Measurements from ENCODE around the gene ABHD1.
"Not testable (repeated sequence)": the region's sequence is repeated elsewhere in the genome, so short reads cannot be mapped to it uniquely, and the experiment has no call there.

ABHD1 gene

GRCh38 chr2:27111392-27112078 lies 12.1 kb upstream of the ABHD1 start:
- not testable (repeated sequence) for DNase-seq

- DNase-seq: no peak
Measured at GRCh38 chr2:27115519-27115918, 8.1 kb upstream of the ABHD1 start.

DNA sequence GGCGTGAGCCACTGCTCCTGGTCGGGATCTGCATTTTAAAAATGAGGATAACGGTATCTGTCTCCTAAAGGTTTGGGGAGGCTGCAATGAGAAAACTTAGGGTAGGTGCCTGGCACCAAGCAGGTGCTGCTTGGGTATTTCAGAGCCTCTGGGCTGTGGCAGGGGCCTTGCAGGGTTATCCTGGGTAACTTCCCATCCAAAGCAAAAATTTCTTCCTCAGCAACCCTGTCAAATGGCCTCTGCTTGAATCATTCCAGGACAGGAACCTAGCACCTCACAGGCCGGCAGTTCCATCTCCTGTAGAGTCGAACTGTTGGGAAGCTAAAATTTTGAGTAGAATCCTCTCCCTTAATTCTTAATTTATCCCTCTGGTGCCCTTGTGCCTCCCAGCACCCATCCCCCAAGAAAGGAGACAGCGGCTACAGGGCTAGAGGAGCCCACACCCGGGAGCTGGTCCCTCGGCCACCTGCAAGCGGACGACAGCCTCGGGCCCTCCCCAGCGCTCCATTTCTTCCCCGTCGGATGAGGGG lies 5.6 kb upstream of the ABHD1 start:
- DNase-seq: no peak

DNA sequence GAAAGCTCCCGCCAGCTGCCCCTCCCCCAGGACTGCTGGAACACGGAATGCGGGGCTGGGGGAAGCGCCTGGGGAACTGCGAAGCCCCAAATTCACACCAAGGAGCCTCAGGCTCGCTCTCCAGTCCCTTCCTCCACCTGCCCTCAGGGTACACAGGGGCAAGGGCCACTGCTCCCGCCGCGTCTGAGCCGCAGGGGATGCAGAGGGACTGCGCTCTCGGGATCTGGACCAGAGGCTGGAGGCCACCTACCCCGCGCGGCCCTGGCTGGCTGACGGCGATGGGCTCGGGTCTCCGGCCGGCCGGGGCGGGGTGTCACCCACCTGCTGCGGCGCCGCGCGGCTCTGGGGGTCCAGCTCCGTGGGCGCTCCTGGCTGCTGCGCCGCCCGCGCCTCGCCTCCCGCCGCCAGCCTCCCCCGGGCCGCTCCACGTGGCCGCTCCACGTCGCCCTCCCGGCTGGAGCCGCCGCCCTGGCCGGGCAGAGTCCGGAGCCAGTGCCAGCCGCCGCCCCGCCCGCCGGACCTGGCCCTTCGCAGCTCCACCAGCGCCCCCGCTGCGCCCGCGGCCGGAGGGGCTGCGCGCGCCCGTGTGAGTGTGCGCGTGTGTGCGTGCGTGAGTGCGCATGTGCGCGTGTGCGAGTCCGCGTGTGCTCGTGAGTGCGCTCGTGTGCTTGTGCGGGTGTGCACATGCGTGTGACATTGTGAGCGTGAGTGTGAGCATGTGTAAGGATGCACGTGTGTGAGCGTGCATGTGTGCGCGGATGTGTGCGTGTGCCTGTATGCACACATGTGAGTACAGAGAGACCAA lies 4.9 kb upstream of the ABHD1 start, which contains the start of gene CGREF1:
Gene CGREF1 (minus strand): TSS at position 604 of the 805 bp plus-strand sequence. CDS start 14,762 bp downstream, outside the sequence.
- DNase-seq: peak; percentile 66

- not testable (repeated sequence) for DNase-seq
Measured at GRCh38 chr2:27119330-27119670, 4.3 kb upstream of the ABHD1 start.

GRCh38 chr2:27121906-27122305 lies 1.7 kb upstream of the ABHD1 start:
- peak; percentile 4 for DNase-seq

DNA sequence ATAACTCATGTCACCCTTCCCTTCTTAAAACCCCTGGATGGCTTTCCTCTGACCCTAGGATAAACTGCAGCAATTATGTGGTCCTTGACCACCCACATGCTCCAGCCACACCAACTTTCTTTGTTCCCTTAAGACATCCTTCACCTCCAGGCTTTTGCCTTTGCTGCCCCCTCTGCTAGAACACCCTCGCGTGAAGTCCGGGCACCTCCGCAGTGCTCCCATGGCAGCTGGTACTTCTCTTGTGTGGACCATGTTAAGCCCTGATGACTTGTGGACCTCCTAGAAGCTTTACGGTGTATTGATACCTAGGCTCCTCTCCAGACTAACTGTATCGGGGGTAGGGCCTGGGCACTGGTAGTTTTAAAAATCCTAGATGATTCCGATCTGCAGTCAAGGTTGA lies 824 bp upstream of the ABHD1 start:
- DNase-seq: no peak

- DNase-seq: no peak
Measured at GRCh38 chr2:27125104-27125503, 1.5 kb downstream of the ABHD1 start.

GRCh38 chr2:27126252-27126710 lies 2.7 kb downstream of the ABHD1 start:
- DNase-seq: no peak

DNA sequence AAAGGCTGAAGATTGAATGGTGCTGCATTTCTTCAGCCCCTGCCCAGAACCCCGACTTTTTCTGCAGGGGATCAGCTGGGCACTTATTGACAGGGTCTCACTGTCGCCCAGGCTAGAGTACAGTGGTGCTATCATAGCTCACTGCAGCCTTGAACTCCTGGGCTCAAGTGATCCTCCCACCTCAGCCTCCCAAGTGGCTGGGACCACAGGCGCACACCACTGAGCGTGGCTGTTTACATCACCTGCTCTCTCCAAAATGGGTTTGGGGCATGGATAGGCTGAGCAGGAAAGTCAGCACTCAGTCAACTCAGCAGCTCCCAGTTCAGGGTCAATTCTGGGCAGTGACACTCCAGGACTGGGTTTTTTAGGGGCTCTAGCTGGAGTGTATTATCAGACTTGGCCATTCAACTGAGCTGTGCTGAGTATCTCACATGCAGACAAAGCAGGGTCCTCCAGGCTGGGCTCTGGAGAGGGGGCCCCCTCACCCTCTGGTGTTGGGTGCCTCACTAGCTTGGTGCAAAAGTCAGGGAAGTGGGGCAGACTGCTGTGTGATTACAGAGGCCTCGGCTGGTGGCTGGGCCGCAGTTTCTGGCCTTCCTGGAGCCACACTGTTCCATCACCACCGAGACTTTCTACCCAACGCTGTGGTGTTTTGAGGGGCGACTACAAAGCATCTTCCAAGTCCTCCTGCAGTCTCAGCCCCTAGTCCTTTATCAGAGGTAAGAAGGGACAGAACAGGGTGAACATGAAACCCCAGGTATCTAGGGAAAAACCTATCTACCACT lies 4.5 kb downstream of the ABHD1 start:
- no peak for DNase-seq

DNA sequence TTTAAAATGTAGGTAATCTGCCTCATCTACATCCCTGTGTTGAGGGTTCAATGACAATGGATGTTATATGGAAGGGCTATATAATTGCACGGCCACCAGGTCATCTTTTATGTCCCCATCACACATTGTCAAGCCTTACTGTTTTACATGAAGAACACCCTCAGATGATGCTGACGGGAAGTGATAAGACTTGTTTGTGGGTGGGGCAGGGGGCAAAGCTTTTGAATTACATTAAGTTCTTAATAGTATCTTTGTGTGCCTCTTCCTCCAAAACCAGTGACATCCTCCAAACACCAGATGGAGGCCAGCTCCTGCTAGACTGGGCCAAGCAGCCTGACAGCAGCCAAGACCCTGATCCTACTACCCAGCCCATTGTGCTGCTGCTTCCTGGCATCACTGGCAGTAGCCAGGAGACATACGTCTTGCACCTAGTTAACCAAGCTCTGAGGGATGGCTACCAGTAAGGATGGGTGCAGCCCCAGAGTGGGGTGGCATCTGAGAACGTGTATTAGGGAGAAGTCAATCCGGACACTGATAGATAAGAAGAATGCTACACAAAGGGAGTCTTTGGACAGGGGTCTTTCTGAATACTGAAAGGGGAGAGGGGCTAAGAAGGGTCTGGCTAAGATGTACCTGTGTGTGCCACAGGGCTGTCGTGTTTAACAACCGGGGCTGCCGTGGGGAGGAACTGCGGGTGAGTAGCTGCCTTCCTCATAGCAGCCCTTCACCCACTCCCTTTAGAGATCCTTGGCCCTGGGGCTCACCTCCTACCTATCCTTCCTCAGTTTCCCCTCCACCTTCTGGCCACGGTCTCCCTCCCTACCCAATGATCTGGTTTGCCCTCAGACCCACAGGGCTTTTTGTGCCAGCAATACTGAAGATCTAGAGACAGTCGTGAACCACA lies 5.3 kb downstream of the ABHD1 start:
- no peak for DNase-seq

DNA sequence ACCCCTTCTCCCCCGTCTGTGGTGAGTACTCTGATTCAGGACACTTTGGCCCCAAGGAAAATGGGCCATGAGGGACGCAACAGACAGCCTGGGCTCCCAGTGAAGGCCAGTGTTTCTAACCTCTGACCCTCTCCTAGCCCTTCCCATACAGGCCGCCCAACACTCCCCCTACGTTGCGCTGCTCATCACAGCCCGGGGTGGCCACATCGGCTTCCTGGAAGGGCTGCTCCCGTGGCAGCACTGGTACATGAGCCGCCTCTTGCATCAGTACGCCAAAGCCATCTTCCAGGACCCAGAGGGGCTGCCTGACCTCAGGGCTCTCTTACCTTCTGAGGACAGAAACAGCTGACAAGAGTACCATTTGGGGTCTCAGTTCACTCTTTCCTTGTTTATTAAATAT lies 6.8 kb downstream of the ABHD1 start:
- DNase-seq: no peak

DNA sequence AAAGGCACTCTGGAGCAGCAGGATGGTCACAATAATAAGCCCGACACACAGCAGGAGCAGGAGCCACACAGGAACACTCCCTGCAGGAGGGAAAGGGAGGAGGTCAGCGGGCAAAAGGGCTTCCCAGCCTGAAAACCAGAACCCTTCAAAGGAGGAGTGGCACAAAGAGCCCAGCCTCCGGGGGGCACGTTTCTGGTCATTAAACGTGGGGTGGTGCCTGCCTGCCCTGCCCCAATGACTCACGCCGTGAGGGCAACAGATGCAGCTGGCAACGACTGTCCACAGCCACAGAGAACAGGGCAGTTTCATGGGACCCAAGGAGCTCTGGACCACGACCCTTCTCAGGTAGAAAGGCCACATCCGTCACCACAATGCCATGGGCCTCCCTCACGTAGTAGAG lies 7.8 kb downstream of the ABHD1 start:
- no peak for DNase-seq

DNA sequence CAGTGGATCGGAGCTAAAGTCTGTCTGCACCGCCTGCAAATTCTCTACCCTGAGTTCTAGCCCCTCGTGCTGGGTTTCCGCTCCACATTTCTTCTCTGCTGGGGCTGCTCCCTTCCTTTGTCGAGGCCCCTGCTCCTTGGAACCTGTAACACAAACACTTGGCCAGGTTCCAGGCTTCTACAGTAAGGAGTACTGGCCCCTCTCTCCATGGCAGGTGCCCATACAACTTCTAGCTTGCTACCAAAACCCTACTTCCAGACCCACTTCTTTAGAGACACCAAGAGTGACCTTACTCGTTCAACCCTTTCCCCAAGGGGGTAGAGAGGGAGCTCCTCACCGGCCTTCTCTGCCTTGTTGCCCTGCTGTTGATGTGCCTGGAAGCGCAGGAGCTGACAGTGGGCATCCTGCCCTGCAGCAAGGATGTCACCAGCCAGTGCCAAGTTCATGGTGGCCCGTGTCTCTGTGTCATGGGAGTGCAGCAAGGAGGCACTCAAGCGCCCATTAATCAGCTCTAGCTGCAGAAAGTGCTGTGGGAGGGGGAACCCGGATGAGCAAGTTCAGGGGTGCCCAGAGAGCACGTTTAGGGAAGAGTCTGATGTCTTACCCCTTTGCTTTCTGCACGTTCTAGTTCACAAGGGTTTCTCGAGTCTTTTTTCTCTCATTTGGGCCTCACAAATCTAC lies 9.7 kb downstream of the ABHD1 start:
- DNase-seq: no peak

GRCh38 chr2:27133905-27134780 lies 10.5 kb downstream of the ABHD1 start, which contains the start of gene PREB:
PREB (minus strand) TSS chr2:27134636; CDS start chr2:27134421, 215 bp downstream.
- DNase-seq: peak; percentile 93

DNA sequence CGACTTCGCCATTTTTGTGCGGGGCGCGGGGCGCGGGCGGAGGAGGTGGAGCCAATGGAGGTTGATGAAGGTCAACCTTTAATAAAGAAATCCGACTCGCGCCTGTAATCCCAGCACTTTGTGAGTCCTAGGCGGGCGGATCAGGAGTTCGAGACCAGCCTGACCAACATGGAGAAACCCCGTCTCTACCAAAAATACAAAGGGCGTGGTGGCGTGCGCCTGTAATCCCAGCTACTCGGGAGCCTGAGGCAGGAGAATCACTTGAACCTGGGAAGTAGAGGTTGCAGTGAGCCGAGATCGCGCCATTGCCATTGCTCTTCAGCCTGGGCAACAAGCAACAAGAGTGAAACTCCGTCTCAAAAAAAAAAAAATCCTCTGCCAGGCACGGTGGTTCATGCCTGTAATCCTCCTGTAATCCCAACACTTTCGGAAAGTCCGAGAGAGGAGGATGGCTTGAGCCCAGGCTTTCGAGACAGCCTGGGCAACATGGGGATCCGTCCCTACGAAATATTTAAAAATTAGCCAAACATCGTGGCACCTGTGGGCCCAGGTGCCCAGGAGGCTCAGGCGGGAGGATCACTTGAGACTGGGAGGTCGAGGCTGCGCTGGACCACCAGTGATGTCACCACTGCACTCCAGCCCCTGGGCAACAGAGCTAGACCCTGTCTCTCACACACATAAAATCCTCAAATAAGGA lies 11.3 kb downstream of the ABHD1 start:
- DNase-seq: no peak

GRCh38 chr2:27135478-27135955 lies 11.9 kb downstream of the ABHD1 start:
- DNase-seq: no peak

DNA sequence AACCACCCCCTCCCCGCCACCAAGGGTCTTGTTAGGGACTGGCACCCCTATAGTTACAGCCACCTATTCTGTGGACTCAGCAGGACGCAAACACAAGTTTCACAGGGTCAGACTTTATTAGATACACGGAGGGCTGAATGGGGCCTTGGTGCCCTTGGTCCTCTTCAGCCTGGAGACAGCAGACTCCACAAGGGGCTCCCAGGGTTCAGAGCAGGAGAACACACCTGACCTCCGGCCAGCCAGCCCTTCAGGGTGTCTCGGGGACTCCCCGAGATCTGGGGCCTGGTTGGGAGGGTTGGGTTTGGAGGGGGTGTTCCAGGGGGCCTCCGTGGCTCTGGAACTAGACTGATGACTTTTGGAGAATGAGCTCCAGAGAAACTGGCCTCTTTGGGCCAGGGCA lies 13.1 kb downstream of the ABHD1 start:
- DNase-seq: no peak

GRCh38 chr2:27137322-27137935 lies 13.8 kb downstream of the ABHD1 start:
- DNase-seq: no peak

Data from NCI-H69 (cell line).